Activated naive CD4-positive, alpha-beta T cell treated with anti-CD3 and anti-CD28 coated beads, Interleukin-2, amount 50 U/mL, for 16 hours (primary cell): ENCODE results near the gene MCHR1.
"Not testable (repeated sequence)": the region's sequence is repeated elsewhere in the genome, so short reads cannot be mapped to it uniquely, and the experiment has no call there.

Source experiments
- DNase-seq: peaks from one replicate; pipeline ENCODE4 v3.0.0-alpha.2; 2020

The MCHR1 gene

GRCh38 chr22:40656651-40657050 is 22.6 kb upstream of the MCHR1 start:
- not testable (repeated sequence) for DNase-seq

DNA sequence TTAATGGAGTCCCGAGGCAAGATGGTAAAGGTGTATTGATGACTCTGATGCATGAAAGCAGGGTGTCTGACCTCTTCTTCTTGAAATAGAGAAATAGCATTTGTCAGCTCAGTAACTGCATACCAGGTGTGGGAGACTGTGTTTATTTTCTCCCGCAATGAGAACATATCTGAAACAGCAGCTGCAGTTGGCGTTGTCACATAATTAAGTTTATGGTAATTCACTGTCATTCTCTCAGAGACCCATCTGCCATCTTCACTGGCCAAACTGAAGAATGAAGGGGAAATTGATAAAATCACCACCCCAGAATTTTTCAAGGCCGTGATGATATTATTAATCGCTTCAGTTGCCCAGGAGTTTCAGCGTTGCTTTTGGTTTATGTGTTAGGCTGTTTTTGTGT is 20.1 kb upstream of the MCHR1 start:
- no peak for DNase-seq

DNA sequence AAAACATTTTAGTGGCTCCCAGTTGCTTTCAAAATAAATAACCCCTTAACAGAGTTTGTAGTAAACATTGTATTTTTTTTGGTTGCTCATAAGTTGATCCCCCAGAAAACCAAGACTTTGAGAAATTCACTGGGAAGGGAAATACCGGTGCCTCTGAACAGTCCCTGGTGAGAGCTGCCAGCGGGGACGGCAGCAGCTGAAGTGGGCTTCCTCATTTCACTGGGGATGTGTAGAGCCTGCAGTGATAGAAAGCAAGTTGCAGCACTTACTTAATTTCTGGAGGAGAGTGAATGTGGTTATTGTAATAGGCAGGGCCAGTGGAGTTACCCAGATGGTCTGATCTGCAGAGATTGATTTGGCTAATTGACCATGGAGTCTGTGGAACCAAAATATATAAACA is 18.6 kb upstream of the MCHR1 start:
- no peak for DNase-seq

DNA sequence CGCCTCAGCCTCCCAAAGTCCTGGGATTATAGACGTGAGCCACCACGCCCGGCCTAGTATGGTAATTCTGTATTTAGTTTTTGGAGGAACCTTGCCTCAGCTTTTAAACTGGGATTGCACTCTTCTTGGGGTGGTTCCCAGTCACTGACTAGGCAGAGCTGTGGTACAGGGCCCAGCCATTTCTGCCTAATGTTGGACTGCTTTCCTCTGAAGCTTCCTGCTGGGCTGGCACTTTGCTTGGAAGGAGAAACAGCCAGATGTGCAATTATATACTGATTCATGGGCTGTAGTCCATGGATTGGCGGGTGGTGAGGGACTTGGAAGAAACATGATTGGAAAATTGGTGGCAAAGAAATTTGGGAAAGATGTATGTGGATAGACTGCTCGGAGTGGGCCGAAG is 17.6 kb upstream of the MCHR1 start:
- no peak for DNase-seq

GRCh38 chr22:40665312-40665711 is 14.0 kb upstream of the MCHR1 start:
- DNase-seq = no peak

GRCh38 chr22:40666151-40666848 is 13.0 kb upstream of the MCHR1 start:
- DNase-seq = no peak

DNA sequence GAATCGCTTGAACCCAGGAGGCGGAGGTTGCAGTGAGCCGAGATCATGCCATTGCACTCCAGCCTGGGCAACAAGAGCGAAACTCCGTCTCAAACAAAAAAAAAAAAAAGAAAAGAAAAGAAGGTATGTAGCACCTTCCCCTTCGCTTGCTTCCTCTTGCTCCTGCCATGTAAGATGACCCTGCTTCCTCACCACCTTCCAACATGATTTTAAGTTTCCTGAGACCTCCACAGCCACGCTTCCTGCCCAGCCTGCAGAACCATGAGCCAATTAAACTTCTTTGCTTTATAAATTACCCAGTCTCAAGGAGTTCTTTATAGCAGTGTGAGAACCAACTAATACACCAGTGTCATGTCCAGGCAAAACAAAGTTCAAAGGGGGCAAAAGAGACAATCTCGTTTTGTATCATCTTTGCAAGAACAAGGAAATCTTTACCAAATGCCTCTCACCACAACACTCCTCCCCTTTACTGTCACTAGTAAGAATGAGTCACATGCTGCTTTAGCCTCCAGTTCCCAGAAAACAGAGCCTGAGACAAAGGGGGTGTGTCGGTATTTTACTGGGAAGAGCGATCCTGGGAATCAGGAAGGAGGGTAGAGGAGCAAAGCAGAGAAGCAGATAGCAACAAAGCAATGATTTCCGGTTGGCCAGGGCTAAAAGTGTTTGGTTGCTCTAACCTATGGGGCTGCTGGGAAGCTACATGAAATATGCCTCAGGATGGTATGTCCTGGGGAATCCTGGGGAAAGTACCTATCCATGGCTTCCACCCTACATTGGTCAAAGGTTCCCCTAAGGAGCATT is 10.5 kb upstream of the MCHR1 start:
- no peak for DNase-seq

DNA sequence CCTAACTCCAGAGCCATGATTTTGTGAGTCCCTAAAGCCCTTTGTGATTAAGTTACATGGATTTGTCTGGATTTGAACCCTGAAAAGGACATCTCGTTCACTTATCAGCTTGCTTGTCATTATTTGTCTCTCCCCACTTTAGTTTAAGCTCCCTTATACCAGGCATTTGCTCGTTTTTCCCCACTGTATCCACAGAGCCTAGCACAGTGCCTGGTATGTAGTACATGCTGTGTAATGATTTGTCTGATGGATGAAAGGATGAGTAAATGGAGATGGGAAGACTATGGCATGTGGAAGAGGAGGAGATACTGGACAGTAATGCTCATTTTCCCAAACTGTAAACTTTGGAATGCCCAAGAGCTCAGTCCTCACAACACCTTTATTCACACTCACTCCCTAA is 9.2 kb upstream of the MCHR1 start:
- DNase-seq = no peak

DNA sequence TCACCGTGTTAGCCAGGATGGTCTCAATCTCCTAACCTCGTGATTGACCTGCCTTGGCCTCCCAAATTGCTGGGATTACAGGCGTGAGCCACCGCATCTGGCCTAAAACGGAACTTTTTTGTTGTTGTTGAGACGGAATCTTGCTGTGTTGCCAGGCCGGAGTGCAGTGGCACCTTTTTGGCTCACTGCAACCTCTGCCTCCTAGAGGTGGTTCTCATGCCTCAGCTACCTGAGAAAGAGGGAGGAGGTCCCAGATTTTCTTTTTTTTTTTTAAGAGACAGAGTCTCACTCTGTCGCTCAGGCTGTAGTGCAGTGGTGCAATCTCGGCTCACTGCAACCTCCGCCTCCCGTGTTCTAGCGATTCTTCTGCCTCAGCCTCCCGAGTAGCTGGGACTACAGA is 7.9 kb upstream of the MCHR1 start:
- no peak for DNase-seq

DNA sequence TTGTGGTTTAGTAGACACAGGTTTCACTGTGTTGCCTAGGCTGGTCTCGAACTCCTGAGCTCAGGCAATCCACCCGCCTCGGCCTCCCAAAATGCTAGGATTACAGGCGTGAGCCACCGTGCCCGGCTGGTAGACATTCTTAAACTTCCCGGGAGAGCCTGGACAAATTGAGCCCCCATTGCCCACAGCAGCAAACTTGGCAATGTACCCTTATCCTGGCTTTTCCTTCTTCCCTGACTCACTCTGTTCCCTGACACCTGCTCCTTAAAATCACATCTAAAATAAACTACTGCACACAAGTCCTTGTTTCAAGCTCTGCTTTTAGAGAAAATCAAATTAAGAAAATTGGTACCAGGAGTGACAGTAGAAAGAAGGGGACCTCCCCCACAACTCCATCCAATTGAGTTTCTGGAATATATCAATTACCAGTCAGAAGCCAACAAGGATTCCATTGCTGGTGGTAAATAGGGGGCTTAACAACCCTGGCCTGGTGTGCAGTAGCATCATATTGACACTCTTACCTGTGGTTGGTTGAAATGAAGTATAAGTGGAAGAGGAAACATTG is 7.4 kb upstream of the MCHR1 start:
- no peak for DNase-seq

GRCh38 chr22:40673017-40673416 is 6.3 kb upstream of the MCHR1 start:
- DNase-seq = no peak

- DNase-seq = no peak
These were observed 5.0 kb upstream of the MCHR1 start for GRCh38 chr22:40674274-40674673.

- not testable (repeated sequence) for DNase-seq
These were observed 3.1 kb upstream of the MCHR1 start for GRCh38 chr22:40676166-40676565.

GRCh38 chr22:40676644-40677043 is 2.6 kb upstream of the MCHR1 start:
- no peak for DNase-seq

GRCh38 chr22:40678493-40679248 is 613 bp upstream of the MCHR1 start:
- DNase-seq = no peak

- DNase-seq = no peak
These were observed 907 bp downstream of the MCHR1 start for GRCh38 chr22:40679964-40680818.

GRCh38 chr22:40680819-40681183 is 1.5 kb downstream of the MCHR1 start:
- DNase-seq = no peak

DNA sequence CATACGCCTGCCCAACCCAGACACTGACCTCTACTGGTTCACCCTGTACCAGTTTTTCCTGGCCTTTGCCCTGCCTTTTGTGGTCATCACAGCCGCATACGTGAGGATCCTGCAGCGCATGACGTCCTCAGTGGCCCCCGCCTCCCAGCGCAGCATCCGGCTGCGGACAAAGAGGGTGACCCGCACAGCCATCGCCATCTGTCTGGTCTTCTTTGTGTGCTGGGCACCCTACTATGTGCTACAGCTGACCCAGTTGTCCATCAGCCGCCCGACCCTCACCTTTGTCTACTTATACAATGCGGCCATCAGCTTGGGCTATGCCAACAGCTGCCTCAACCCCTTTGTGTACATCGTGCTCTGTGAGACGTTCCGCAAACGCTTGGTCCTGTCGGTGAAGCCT is 2.2 kb downstream of the MCHR1 start:
- no peak for DNase-seq

- DNase-seq = no peak
These were observed 5.4 kb downstream of the MCHR1 start for GRCh38 chr22:40684728-40685127.

DNA sequence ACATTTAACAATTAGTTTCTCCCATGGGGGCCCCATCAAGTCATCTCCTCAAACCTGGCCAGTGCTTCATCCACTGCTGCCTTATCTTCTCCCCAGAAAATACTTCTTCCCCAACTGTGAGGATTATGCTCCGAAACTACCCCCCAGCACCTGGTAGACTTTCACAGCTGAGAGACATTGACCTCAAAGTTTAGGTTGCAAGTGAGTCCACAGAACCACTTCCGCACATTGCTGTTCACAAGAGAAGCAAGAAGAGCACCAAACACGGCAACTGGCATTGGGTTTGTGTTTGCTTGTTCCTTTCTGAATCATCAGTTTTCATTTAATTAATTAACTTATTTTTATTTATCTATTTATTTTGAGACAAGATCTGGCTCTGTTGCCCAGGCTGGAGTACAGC is 6.1 kb downstream of the MCHR1 start:
- no peak for DNase-seq

DNA sequence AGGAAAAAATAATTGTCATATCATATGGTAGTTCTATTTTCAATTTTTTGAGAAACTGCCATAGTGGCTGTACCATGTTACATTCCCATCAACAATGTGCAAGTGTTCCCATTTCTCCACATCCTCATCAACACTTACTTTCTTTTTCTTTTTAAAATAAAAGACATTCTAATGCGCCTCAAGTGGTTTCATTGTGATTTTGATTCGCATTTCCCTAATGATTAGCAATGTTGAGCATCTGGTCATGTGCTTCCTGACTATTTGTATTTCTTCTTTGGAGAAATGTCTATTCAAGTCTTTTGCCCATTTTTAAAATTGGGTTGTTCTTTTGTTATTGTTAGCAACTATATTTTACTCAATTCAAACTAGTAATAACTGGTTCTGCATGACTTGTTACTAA is 8.4 kb downstream of the MCHR1 start:
- DNase-seq = no peak

DNA sequence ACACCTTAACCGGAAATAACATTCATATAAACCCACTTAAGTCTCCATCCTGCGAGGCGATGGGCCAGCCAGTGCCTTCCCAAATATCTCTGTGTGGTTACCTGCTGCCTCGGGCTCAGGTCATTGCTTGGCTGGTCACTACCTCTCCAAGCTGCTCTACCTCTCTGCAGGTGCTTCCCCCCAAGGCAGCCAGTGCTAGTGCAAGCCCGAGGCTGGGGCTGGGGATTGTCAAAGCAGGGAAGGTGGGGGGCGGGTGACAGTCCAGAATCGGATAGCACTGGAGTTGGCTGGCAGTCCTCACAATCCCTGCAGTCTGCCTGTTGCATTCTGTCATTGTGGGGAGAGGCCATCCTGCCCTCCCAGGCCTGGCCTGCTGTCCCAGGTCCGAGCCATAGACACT is 11.1 kb downstream of the MCHR1 start:
- DNase-seq = no peak

- DNase-seq = no peak
These were observed 12.2 kb downstream of the MCHR1 start for GRCh38 chr22:40691532-40691931.
